CD4-positive, alpha-beta T cell treated with Interleukin-6 at 100 ng/mL for 8 hours (primary cell): ENCODE measurements around the gene CYP2R1.

Source experiments
- DNase-seq: peaks from one replicate; pipeline ENCODE4 v3.0.0-alpha.2; 2020; ENCODE audit warnings: mixed read lengths, low spot score

Gene CYP2R1, protein sequence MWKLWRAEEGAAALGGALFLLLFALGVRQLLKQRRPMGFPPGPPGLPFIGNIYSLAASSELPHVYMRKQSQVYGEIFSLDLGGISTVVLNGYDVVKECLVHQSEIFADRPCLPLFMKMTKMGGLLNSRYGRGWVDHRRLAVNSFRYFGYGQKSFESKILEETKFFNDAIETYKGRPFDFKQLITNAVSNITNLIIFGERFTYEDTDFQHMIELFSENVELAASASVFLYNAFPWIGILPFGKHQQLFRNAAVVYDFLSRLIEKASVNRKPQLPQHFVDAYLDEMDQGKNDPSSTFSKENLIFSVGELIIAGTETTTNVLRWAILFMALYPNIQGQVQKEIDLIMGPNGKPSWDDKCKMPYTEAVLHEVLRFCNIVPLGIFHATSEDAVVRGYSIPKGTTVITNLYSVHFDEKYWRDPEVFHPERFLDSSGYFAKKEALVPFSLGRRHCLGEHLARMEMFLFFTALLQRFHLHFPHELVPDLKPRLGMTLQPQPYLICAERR

DNA sequence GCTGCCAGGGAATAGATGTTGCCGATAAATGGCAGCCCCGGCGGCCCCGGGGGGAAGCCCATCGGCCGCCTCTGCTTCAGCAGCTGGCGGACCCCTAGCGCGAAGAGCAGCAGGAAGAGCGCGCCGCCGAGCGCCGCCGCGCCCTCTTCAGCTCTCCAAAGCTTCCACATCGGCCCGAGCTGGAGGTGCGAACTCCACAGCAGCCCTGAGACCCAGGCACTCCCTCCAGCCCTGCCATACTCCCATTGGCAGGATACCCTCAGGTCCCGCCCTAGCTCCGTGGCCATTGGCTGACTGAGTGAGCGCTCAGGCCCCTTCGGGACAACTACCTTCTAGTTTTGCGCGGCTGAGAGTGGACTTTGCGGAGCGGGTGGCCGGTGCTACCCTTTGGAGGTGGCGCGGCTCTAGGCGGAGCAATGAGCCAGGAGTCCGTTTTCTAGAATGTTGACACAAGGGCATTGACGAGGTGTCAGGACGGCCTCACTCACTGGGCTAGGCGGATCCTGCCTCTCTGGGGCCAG lies at the start of gene CYP2R1:
CYP2R1 (minus strand) TSS at position 196 of the 521 bp plus-strand sequence; CDS start at position 170, 26 bp downstream.
- peak; percentile 93 for DNase-seq

DNA sequence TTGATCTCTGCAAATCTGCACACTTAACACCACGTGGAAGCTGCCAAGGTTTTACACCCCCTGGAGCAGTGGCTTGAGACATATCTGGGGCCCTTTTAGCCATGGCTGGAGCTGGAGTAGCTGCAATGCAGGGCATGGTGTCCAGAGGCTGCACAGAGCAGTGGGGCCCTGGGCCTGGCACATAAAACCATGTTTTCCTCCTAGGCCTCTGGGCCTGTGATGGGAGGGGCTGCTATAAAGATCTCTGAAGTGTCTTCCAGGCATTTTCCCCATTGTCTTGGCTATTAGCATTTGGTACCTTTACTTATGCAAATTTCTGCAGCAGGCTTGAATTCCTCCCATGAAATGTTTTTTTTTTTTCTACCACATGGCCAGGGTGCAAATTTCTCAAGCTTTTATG lies 46.9 kb upstream of the CYP2R1 start:
- DNase-seq, result no peak

- no peak for DNase-seq
Observed at GRCh38 chr11:14934641-14935351, 42.8 kb upstream of the CYP2R1 start.

GRCh38 chr11:14932447-14932846 lies 40.4 kb upstream of the CYP2R1 start:
- DNase-seq, result no peak

DNA sequence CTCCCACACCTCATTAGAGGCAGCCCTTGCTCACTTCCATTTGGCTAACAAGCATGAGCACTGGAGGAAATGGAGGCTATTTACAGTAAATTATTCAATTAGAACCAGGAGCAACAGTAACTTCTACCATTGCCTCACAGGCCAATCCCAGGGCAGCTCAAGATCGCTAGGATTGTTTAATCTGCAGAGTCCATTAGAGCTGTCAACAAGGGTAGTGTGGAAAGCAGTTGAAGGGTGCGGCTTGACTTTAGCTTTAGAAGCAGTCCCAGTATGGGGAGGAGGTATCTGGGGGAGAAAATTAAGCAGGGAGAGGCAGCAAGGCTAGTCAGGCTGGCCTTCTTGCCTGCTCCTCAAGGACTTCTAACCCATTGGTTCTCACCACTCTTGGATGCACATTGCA lies 38.3 kb upstream of the CYP2R1 start:
- no peak for DNase-seq

DNA sequence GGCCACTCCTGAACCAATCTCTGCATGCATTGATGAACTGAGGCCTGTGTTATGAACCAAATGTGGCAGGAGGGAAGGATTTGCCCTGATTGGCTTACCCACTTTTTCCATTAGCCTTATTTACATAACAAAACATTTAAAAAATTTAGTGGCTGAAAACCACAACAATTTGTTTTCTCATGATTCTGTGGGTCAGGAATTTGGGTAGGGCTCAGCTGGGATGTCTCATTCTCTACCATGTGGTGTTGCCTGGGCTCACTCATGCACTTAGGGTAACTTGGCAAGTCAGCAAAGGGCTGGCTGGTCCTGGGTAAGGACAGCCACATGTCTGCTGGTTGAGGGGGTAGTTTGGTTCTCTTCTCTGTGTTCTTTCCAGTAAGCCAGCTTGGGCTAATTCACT lies 35.1 kb upstream of the CYP2R1 start:
- no peak for DNase-seq

DNA sequence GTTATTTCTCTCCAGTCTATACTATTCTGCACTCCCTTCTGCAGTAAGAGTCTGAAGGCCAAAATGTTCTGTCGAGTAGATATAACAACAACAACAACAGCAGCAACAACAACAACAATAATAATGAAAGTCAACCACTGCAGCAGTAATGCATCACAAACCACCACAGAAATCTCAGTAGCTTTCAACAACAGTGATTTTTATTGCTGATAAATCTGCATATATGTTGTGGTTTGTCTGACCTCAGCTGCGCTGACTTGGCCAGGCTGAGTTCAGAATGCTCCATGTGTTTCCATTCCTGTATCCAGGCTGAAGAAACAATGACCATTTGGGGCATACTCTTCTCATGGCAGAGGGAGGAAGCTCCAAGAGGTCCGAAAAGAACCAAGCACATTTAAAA lies 32.3 kb upstream of the CYP2R1 start:
- DNase-seq, result no peak

- DNase-seq, result no peak
Observed at GRCh38 chr11:14916403-14916802, 24.4 kb upstream of the CYP2R1 start.

DNA sequence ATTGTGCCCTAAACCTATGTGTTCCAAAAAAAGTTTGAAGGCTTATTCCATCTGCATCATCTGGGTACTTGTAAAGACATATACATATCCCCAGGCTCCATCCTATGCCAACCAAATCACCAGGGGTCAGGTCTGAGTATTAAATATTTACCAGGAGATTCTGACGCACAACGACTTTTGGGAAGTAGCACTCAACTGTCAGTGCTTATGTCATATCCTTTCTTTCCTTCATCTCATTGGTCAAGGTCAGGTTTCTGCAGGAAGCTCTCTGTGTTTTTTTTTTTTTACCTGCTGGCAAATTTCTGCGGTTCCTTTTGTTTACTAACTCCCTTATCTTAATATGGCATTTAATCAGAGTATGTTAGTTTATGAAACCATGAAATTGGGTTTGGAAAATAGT lies 22.5 kb upstream of the CYP2R1 start:
- DNase-seq, result no peak

DNA sequence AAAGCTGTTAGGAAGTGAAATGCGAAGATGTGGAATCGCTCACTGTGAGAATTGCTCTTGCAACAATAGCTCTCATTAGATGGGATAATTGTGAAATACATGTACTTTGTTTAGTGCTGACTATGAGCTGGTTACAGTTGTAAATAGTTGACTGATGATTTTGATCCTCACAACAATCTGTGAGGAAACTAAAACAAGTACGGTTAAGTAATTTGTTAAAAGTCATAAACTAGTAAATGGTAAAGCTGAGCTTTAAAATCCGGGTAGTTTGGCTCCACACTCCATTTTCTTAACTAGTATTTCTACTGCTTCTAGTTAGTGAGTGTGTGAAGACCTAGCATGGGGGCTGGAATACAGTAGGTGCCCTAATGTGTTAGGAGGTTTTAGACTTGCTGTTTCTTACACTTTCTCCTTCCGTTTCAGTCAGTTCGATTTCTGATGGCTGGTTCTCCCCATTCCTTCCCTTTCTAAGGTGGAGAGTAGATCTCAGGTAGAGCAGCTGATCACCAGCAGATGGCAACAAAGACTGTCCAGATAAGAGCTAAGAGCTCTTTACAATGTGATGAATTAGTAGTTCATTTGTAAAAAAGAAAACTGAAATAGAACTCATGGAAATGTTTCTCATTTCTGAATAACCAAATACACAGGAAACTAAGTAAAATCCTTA lies 16.3 kb upstream of the CYP2R1 start:
- DNase-seq, result peak; percentile 41

- DNase-seq, result peak; percentile 85
Observed at GRCh38 chr11:14907411-14908213, 15.6 kb upstream of the CYP2R1 start.

- no peak for DNase-seq
Observed at GRCh38 chr11:14906993-14907392, 15.0 kb upstream of the CYP2R1 start.

DNA sequence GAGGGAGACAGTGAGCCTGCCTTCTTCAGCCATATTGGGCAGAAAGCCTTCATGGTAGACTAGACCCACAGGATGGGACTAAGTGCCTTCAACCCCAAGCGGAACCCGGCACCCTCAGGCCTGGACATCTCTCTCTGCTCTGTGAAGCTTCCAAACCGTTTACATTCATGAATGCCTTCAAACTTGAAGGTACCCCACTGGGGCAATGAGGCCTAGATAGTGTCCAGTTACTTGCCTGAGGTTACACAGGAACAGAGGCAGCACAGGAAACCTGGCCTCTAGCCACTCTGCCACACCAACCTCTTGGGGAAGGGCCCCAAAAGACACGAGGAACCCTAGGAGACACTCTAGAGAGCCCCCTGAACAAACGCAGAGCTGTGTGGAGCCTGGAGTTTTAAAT lies 14.5 kb upstream of the CYP2R1 start:
- no peak for DNase-seq

DNA sequence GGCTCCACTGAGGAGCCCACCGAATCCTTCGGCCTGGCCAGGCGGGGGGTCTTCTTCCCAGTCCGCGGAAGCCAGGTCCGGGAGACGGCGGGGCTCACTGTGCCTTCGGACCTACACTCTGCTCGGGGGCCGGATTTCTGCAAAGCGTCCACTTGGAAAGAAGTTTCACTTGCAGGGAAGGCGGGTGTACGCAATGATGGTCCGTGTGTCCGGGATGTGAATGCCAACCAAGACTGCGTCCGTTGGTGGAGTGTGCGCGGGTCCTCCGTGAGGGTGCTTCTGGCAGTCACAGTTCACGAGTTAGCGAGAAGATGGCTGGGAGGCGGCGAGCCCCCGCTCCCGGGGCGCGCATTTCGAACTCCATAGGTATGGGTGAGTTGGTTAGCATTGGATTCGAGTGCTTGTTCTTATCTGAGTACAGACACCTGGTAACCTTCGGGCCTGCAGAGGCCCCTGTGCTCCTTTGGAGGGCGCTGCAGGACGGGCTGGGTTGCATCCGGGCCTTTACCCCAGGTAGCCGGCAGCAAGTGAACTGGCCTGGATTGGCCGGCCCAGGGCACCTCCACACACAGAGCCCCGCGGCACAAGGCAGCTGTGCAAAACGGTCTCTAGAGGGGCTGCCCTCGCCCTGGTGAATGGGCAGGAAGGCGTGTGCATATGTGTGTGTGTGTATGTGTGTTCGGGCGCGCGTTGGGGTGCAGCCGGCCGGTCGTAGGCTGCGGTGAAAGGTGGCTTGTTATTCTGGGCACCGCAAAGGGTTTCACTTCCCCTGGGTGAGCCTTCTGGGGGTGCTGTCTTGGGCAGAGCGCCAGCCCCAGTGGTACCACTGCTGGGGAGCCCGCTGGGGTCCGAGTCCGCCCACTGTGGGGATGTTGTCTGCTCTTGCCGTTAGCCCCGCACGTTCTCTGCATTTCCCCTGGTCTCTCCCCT lies 13.3 kb upstream of the CYP2R1 start:
- DNase-seq, result peak; percentile 77

- peak; percentile 78 for DNase-seq
Observed at GRCh38 chr11:14904745-14905103, 12.7 kb upstream of the CYP2R1 start.

GRCh38 chr11:14902650-14903350 lies 10.8 kb upstream of the CYP2R1 start:
- no peak for DNase-seq

- DNase-seq, result no peak
Observed at GRCh38 chr11:14898906-14899305, 6.9 kb upstream of the CYP2R1 start.

- DNase-seq, result no peak
Observed at GRCh38 chr11:14898355-14898754, 6.3 kb upstream of the CYP2R1 start.

- no peak for DNase-seq
Observed at GRCh38 chr11:14894657-14895598, 2.9 kb upstream of the CYP2R1 start.
